ENCODE data around the gene ST7L.

Gene ST7L

DNA sequence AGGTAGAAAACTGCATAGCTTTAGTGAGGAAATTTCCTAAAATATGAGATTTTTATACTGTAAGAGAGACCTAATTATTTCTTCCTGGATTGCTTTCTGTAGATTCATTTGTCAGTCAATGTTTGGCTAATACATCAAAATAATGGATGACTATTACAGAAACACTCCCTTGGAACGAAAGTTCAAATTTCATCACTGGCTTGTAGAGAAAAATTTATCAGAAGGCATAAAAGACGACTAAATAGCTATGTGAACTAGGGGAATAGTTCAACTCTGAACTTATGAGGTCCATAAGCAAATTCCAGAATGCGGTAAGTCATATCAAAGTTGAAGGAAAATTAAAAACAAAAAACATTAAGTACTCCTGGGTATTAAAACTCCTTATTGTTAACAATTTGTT lies 74.2 kb downstream of the ST7L start:
- no peak for DNase-seq (ENCODE audit: extremely low spot score)
- ChIA-PET POLR2A (no interaction called here), CTCF (interaction anchor here (1.1 kb wide), 1 partner anchor 43 kb away, joined by 5 read pairs; no protein-coding TSS in a partner anchor)
- TF ChIP-seq FOXK2 (IDR thresholded peaks at IDR 0.05) (no peak), NFRKB (IDR thresholded peaks at IDR 0.05) (no peak), ELF4 (IDR thresholded peaks at IDR 0.05) (no peak), BHLHE40 (IDR thresholded peaks at IDR 0.05; ENCODE audit: borderline replicate concordance) (no peak), CTBP1 (IDR thresholded peaks at IDR 0.05; ENCODE audit: borderline replicate concordance) (no peak), SP1 (IDR thresholded peaks at IDR 0.05) (no peak), ARNT (IDR thresholded peaks at IDR 0.05) (no peak), LEF1 (IDR thresholded peaks at IDR 0.05; ENCODE audit: borderline replicate concordance) (no peak), HDGF (IDR thresholded peaks at IDR 0.05; ENCODE audit: borderline replicate concordance) (no peak)
- TF ChIP-seq, protein P1, sequence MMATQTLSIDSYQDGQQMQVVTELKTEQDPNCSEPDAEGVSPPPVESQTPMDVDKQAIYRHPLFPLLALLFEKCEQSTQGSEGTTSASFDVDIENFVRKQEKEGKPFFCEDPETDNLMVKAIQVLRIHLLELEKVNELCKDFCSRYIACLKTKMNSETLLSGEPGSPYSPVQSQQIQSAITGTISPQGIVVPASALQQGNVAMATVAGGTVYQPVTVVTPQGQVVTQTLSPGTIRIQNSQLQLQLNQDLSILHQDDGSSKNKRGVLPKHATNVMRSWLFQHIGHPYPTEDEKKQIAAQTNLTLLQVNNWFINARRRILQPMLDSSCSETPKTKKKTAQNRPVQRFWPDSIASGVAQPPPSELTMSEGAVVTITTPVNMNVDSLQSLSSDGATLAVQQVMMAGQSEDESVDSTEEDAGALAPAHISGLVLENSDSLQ (IDR thresholded peaks at IDR 0.05) = no peak

DNA sequence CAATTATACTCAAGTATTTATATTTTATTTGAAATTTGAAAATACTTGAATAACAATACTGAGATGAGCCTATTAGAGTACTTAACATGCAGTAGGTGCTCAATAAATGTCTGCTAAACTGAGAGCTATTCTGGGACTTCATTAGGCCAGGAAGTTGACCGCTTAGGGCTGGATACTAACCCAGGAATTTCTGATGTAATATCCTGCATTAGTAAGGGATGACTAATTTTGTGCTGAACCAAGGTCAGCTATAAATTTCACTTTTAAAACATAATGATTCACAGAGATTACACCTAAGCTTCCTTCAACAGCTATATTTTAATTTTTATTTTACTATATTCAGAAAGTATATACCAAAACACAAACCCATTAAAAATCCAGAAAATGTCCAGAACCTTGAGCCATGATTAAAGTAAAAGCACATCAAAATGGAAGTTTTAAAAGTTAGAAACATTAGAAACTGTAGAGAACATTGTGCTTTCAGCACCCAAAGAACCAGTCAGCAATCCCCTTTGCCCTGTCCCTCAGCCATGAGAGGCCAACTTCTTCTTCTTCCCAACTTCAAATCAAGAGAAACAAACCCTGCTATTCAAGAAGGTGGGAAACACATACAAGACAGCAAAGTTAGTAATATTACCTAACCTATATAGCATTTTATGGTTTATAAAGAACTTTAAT lies 74.8 kb downstream of the ST7L start:
- POLR2A ChIA-PET = no interaction called here

DNA sequence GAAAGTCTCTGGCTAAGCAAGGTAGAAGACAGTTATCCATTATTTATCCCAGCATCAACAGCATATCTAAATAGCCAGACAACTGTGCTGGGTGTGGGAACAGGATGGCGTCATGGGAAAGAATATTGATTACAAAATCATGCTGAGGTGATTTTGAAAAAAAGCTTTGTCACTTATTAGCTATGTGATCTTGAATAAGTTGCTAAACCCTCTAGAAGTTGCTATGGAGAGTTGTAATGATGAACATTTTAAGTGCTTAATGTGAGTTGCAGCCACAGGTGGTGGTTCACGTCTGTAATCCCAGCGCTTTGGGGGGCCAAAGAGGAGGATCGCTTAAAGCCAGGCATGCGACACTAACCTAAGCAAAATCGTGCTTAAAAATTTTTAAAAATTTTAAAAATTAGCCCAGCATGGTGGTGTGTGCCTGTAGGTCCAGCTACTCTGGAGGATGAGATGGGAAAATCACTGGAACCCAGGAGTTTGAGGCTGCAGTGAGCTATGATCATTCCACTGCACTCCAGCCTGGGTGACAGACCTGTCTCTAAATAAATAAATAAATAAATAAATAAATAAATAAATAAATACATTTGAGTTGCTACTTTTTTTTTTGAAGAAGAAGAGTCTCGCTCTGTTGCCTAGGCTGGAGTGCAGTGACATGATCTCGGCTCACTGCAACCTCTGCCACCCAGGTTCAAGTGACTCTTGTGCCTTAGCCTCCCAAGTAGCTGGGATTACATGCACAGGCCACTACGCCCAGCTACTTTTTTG lies 76.6 kb downstream of the ST7L start:
- TF ChIP-seq CTBP1 (IDR thresholded peaks at IDR 0.05; ENCODE audit: borderline replicate concordance) = no peak
- no peak for TF ChIP-seq FOXA1 (IDR thresholded peaks at IDR 0.05)
- no peak for TF ChIP-seq HDGF (IDR thresholded peaks at IDR 0.05; ENCODE audit: borderline replicate concordance)
- TF ChIP-seq SUZ12 (IDR thresholded peaks at IDR 0.05) = no peak
- TF ChIP-seq ARNT (IDR thresholded peaks at IDR 0.05) = no peak
- TF ChIP-seq NFRKB (IDR thresholded peaks at IDR 0.05) = no peak
- TF ChIP-seq FOXK2 (IDR thresholded peaks at IDR 0.05) = no peak
- no peak for TF ChIP-seq FOXM1 (IDR thresholded peaks at IDR 0.05; ENCODE audit: borderline replicate concordance)
- no peak for TF ChIP-seq LEF1 (IDR thresholded peaks at IDR 0.05; ENCODE audit: borderline replicate concordance)
- TF ChIP-seq ZNF384 (IDR thresholded peaks at IDR 0.05) = no peak
- no peak for TF ChIP-seq BHLHE40 (IDR thresholded peaks at IDR 0.05; ENCODE audit: borderline replicate concordance)
- TF ChIP-seq, protein P1 (IDR thresholded peaks at IDR 0.05) = no peak
- TF ChIP-seq SP1 (IDR thresholded peaks at IDR 0.05) = no peak
- TF ChIP-seq ELF4 (IDR thresholded peaks at IDR 0.05) = no peak
- TF ChIP-seq L3MBTL2 (conservative IDR thresholded peaks at IDR 0.05) = no peak
- no peak for TF ChIP-seq TARDBP (IDR thresholded peaks at IDR 0.05)
- ChIA-PET POLR2A (interaction anchor here (0.7 kb wide), 1 partner anchor 14 kb away, joined by 3 read pairs; no protein-coding TSS in a partner anchor), CTCF (interaction anchor here (1.0 kb wide), 1 partner anchor 131 kb away, joined by 3 read pairs; no protein-coding TSS in a partner anchor)
- DNase-seq (ENCODE audit: extremely low spot score) = no peak

More for the DNA sequence above, 74.8 kb downstream of the ST7L start:
- CTCF ChIA-PET = interaction anchor here (1.1 kb wide), 1 partner anchor 42 kb away, joined by 5 read pairs; no protein-coding TSS in a partner anchor
- TF ChIP-seq, protein P1 (IDR thresholded peaks at IDR 0.05) = no peak
- TF ChIP-seq L3MBTL2 (conservative IDR thresholded peaks at IDR 0.05) = no peak
- no peak for TF ChIP-seq CTBP1 (IDR thresholded peaks at IDR 0.05; ENCODE audit: borderline replicate concordance)
- no peak for TF ChIP-seq TARDBP (IDR thresholded peaks at IDR 0.05)
- no peak for TF ChIP-seq ARNT (IDR thresholded peaks at IDR 0.05)
- no peak for TF ChIP-seq ZNF384 (IDR thresholded peaks at IDR 0.05)
- no peak for TF ChIP-seq ELF4 (IDR thresholded peaks at IDR 0.05)
- TF ChIP-seq LEF1 (IDR thresholded peaks at IDR 0.05; ENCODE audit: borderline replicate concordance) = no peak
- TF ChIP-seq HDGF (IDR thresholded peaks at IDR 0.05; ENCODE audit: borderline replicate concordance) = no peak
- TF ChIP-seq FOXM1 (IDR thresholded peaks at IDR 0.05; ENCODE audit: borderline replicate concordance) = no peak
- TF ChIP-seq SP1 (IDR thresholded peaks at IDR 0.05) = no peak
- no peak for TF ChIP-seq SUZ12 (IDR thresholded peaks at IDR 0.05)
- no peak for TF ChIP-seq BHLHE40 (IDR thresholded peaks at IDR 0.05; ENCODE audit: borderline replicate concordance)
- TF ChIP-seq NFRKB (IDR thresholded peaks at IDR 0.05) = no peak
- DNase-seq (ENCODE audit: extremely low spot score) = no peak

DNA sequence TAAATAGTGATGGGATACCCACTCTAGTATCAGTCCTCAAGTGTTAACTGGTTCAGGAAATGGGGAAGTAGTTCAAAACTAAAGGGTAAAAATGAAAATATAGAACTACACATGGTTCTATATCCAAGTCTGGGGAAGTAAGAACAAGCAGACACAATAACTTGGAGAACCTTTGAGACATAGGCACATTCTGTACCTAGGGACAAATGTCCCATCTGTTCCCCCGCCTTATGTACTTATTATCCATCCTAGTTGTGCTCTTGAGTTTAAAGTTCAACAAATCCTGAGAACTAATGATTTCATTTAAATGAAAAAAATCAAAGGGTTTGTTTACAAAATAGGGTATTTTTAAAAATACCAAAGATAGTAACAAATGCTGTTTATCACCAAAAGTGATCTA lies 77.6 kb downstream of the ST7L start:
- CTCF ChIA-PET = no interaction called here
- DNase-seq (ENCODE audit: extremely low spot score) = no peak
- TF ChIP-seq HDGF (IDR thresholded peaks at IDR 0.05; ENCODE audit: borderline replicate concordance) (no peak), ELF4 (IDR thresholded peaks at IDR 0.05) (no peak), SP1 (IDR thresholded peaks at IDR 0.05) (no peak)
- POLR2A ChIA-PET = no interaction called here

DNA sequence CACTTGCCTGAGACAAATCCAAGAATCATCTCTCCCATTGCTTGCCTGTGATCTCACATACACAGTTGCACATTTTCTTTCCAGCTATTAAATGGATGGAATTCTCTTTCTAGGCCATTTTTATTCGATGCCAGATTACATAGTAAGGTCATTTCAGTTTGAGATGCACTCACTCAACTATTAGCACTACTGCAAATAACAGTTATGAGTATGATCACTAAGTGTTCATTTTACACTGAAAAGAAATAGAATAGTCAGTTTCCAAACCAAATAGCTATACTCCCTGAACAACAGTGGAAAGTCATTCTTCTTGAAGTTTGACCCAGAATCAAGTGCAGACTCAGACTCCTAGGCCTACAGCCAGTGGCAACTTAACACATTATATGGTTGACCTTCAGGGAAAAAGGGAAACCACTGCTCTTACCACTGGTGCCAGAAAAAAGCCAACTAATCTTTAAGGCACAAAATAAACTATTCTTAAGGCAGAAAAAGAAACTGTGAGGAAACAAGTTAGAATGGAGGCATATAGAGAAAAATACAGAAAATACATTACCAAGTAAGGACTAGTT lies 78.6 kb downstream of the ST7L start:
- TF ChIP-seq L3MBTL2 (conservative IDR thresholded peaks at IDR 0.05) = no peak
- no peak for TF ChIP-seq HDGF (IDR thresholded peaks at IDR 0.05; ENCODE audit: borderline replicate concordance)
- TF ChIP-seq CTBP1 (IDR thresholded peaks at IDR 0.05; ENCODE audit: borderline replicate concordance) = no peak
- TF ChIP-seq ARNT (IDR thresholded peaks at IDR 0.05) = no peak
- no peak for TF ChIP-seq ELF4 (IDR thresholded peaks at IDR 0.05)
- TF ChIP-seq SP1 (IDR thresholded peaks at IDR 0.05) = no peak
- no peak for TF ChIP-seq LEF1 (IDR thresholded peaks at IDR 0.05; ENCODE audit: borderline replicate concordance)
- TF ChIP-seq NFRKB (IDR thresholded peaks at IDR 0.05) = no peak
- no peak for TF ChIP-seq TARDBP (IDR thresholded peaks at IDR 0.05)
- TF ChIP-seq SUZ12 (IDR thresholded peaks at IDR 0.05) = no peak
- TF ChIP-seq ZNF384 (IDR thresholded peaks at IDR 0.05) = no peak
- TF ChIP-seq FOXM1 (IDR thresholded peaks at IDR 0.05; ENCODE audit: borderline replicate concordance) = no peak
- TF ChIP-seq, protein P1 (IDR thresholded peaks at IDR 0.05) = no peak
- no peak for DNase-seq (ENCODE audit: extremely low spot score)
- CTCF ChIA-PET = interaction anchor here (0.5 kb wide), 1 partner anchor 58 kb away, joined by 3 read pairs; no protein-coding TSS in a partner anchor
- POLR2A ChIA-PET = no interaction called here

Measured in HEK293T (cell line).